DMS114 treated with DMSO at 0.1 percent for 48 hours (cell line): Measurements from ENCODE around the gene TNPO3.
"Not testable (repeated sequence)": the region's sequence is repeated elsewhere in the genome, so short reads cannot be mapped to it uniquely, and the experiment has no call there.

Source experiments
- DNase-seq: peaks from one replicate; lab custom pipeline; 2025; ENCODE audit not compliant: unreplicated experiment; lab: John Stamatoyannopoulos, UW

Gene TNPO3

GRCh38 chr7:129017933-129018538, 36.9 kb downstream of the TNPO3 start:
- no peak for DNase-seq

- DNase-seq, result no peak
These were observed 37.6 kb downstream of the TNPO3 start for GRCh38 chr7:129017264-129017663.

- DNase-seq, result no peak
These were observed 40.3 kb downstream of the TNPO3 start for GRCh38 chr7:129014501-129015101.

GRCh38 chr7:129013048-129013724, 41.7 kb downstream of the TNPO3 start:
- no peak for DNase-seq

GRCh38 chr7:129012641-129013040, 42.3 kb downstream of the TNPO3 start:
- no peak for DNase-seq

- no peak for DNase-seq
These were observed 44.8 kb downstream of the TNPO3 start for GRCh38 chr7:129010075-129010474.

GRCh38 chr7:129009437-129009836, 45.5 kb downstream of the TNPO3 start:
- DNase-seq, result no peak

- DNase-seq, result no peak
These were observed 46.1 kb downstream of the TNPO3 start for GRCh38 chr7:129008645-129009414.

GRCh38 chr7:129007572-129007971, 47.3 kb downstream of the TNPO3 start:
- no peak for DNase-seq

GRCh38 chr7:129006636-129007414, 48.1 kb downstream of the TNPO3 start:
- no peak for DNase-seq

- no peak for DNase-seq
These were observed 49.7 kb downstream of the TNPO3 start for GRCh38 chr7:129005186-129005585.

- DNase-seq, result no peak
These were observed 57.7 kb downstream of the TNPO3 start for GRCh38 chr7:128997181-128997580.

- not testable (repeated sequence) for DNase-seq
These were observed 60.4 kb downstream of the TNPO3 start for GRCh38 chr7:128994560-128994959.

- DNase-seq, result no peak
These were observed 61.5 kb downstream of the TNPO3 start for GRCh38 chr7:128993419-128993818.

- DNase-seq, result no peak
These were observed 65.0 kb downstream of the TNPO3 start for GRCh38 chr7:128989961-128990360.

GRCh38 chr7:128988372-128988771, 66.5 kb downstream of the TNPO3 start:
- no peak for DNase-seq

- DNase-seq, result no peak
These were observed 68.3 kb downstream of the TNPO3 start for GRCh38 chr7:128986609-128987008.

- no peak for DNase-seq
These were observed 69.3 kb downstream of the TNPO3 start for GRCh38 chr7:128985660-128986059.

- DNase-seq, result no peak
These were observed 72.8 kb downstream of the TNPO3 start for GRCh38 chr7:128982105-128982504.

GRCh38 chr7:128974241-128974934, 80.5 kb downstream of the TNPO3 start:
- no peak for DNase-seq
